ENCODE measurements around the gene TNFSF15.

GRCh38 chr9:114771889-114772288 is 34.0 kb downstream of the TNFSF15 start:
- TF ChIP-seq EP300 (IDR thresholded peaks at IDR 0.05) (no peak), POLR2A (IDR thresholded peaks at IDR 0.05) (no peak)
